GM21526 (cell line): Measurements from ENCODE around the gene CASP9.
"Not testable (repeated sequence)": the region's sequence is repeated elsewhere in the genome, so short reads cannot be mapped to it uniquely, and the experiment has no call there.

ENCODE experiments used
- ATAC-seq: cut with Tn5 transposase; IDR thresholded peaks from one replicate; pipeline ENCODE4 v1.9.1; 2021; ENCODE audit warnings: moderate library complexity; ENCODE audit not compliant: unreplicated experiment, low FRiP score

Gene CASP9

GRCh38 chr1:15526490-15527339, 2.7 kb upstream of the CASP9 start, which contains the start of gene DNAJC16:
Gene DNAJC16 (plus strand): TSS chr1:15526848. CDS start chr1:15529106, 2,258 bp downstream.
- ATAC-seq, result peak; percentile 60

- no peak for ATAC-seq
Measured at GRCh38 chr1:15526021-15526489, 2.0 kb upstream of the CASP9 start.

GRCh38 chr1:15525050-15526020, 1.3 kb upstream of the CASP9 start:
- peak; percentile 38 for ATAC-seq

- ATAC-seq, result peak; percentile 34
Measured at GRCh38 chr1:15524283-15525049, 451 bp upstream of the CASP9 start.

GRCh38 chr1:15523104-15524020, 653 bp downstream of the CASP9 start:
- ATAC-seq, result no peak

- ATAC-seq, result no peak
Measured at GRCh38 chr1:15522551-15522950, 1.5 kb downstream of the CASP9 start.

GRCh38 chr1:15521206-15521906, 2.7 kb downstream of the CASP9 start:
- ATAC-seq, result not testable (repeated sequence)

GRCh38 chr1:15519625-15520024, 4.4 kb downstream of the CASP9 start:
- ATAC-seq, result no peak

- ATAC-seq, result no peak
Measured at GRCh38 chr1:15515022-15515663, 8.9 kb downstream of the CASP9 start.

GRCh38 chr1:15514557-15514956, 9.5 kb downstream of the CASP9 start:
- not testable (repeated sequence) for ATAC-seq

GRCh38 chr1:15513919-15514318, 10.1 kb downstream of the CASP9 start:
- ATAC-seq, result no peak

- no peak for ATAC-seq
Measured at GRCh38 chr1:15513192-15513591, 10.8 kb downstream of the CASP9 start.

- ATAC-seq, result no peak
Measured at GRCh38 chr1:15510611-15511405, 13.2 kb downstream of the CASP9 start.

GRCh38 chr1:15509586-15509985, 14.4 kb downstream of the CASP9 start:
- ATAC-seq, result no peak

- ATAC-seq, result no peak
Measured at GRCh38 chr1:15508700-15509487, 15.1 kb downstream of the CASP9 start.

- ATAC-seq, result no peak
Measured at GRCh38 chr1:15507278-15507677, 16.7 kb downstream of the CASP9 start.

GRCh38 chr1:15506831-15507230, 17.2 kb downstream of the CASP9 start:
- ATAC-seq, result no peak
